ENCODE data around the gene TRRAP. TPM values are rescaled to one million over a fixed set of nuclear protein-coding genes. Genes with fewer than 3 reads are reported as not detected.

TRRAP gene
- total and polyA plus RNA-seq, 5 donors: 11.3 to 26.1 (median 19.7) TPM

DNA sequence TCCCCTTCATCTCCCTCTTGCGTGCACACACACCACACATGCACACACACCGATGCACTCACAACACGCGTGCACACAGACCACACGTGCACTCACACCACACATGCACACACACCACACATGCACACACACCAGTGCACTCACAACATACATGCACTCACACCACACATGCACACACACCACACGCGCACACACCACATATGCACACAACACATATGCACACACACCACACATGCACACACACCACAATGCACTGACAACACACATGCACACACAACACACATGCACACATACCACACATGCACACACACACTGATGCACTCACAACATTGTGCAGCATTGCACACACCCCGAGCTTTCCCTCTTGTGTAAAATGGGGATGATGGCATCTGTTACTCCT, 68.1 kb downstream of the TRRAP start:
- Histone ChIP-seq H3K4me3 (ENCODE audit: low read length) (no peak overlapping the region), H3K4me1 (ENCODE audit: control insufficient read depth, insufficient read depth, low read length) (peaks cover 2% of the 10 kb centered on the region), H3K9me3 (ENCODE audit: control insufficient read depth, low read length) (no peaks in the 10 kb centered on the region), H3K27me3 (ENCODE audit: control insufficient read depth, insufficient read depth) (no peaks in the 10 kb centered on the region), H3K27ac (ENCODE audit: low read length) (no peak overlapping the region)
- DNase-seq: peak in 1 of 3 donors; percentile 16
- intact Hi-C loops (cut with DNase I): no loop called here
- WGBS: 94% methylated on average over 8 of the region's 8 CpGs
- no peak for ATAC-seq

GRCh38 chr7:98949336-98950044, 71.2 kb downstream of the TRRAP start:
- H3K27me3 ChIP-seq (ENCODE audit: control insufficient read depth, insufficient read depth): no peaks in the 10 kb centered on the region
- ATAC-seq (peak; percentile 44 to 66), DNase-seq (peak; percentile 32 to 75 (median 69))
- H3K4me1 ChIP-seq (ENCODE audit: control insufficient read depth, insufficient read depth, low read length): peaks cover 2% of the 10 kb centered on the region
- 91% methylated on average over 21 of the region's 21 CpGs for WGBS
- intact Hi-C loops (cut with DNase I): loop anchor here in 1 of 4 donors (10.0 kb wide), 1 partner anchor 65 kb away; no protein-coding TSS in a partner anchor
- H3K27ac ChIP-seq (ENCODE audit: low read length): no peak overlapping the region
- no peaks in the 10 kb centered on the region for H3K9me3 ChIP-seq (ENCODE audit: control insufficient read depth, low read length)
- no peak overlapping the region for H3K4me3 ChIP-seq (ENCODE audit: low read length)

GRCh38 chr7:98955992-98956391, 77.7 kb downstream of the TRRAP start:
- Histone ChIP-seq H3K9me3 (ENCODE audit: control insufficient read depth, low read length) (no peaks in the 10 kb centered on the region), H3K27me3 (ENCODE audit: control insufficient read depth, insufficient read depth) (no peaks in the 10 kb centered on the region), H3K27ac (ENCODE audit: low read length) (no peak overlapping the region), H3K4me1 (ENCODE audit: control insufficient read depth, insufficient read depth, low read length) (no peaks in the 10 kb centered on the region), H3K4me3 (ENCODE audit: low read length) (no peak overlapping the region)
- peak in 1 of 3 donors; percentile 40 for DNase-seq
- intact Hi-C loops (cut with DNase I): loop anchor here in 1 of 4 donors (10.0 kb wide), 1 partner anchor 59 kb away; no protein-coding TSS in a partner anchor
- 89% methylated on average over 19 of the region's 19 CpGs for WGBS
- ATAC-seq: peak in 1 of 2 donors; percentile 30

- intact Hi-C loops (cut with DNase I): loop anchor here in 1 of 4 donors (10.0 kb wide), 1 partner anchor 58 kb away; no protein-coding TSS in a partner anchor
- ATAC-seq (peak in 1 of 2 donors; percentile 36), DNase-seq (peak in 1 of 3 donors; percentile 21)
- H3K27ac ChIP-seq (ENCODE audit: low read length): peak overlapping the region; percentile 62
- no peaks in the 10 kb centered on the region for H3K9me3 ChIP-seq (ENCODE audit: control insufficient read depth, low read length)
- no peaks in the 10 kb centered on the region for H3K27me3 ChIP-seq (ENCODE audit: control insufficient read depth, insufficient read depth)
- H3K4me3 ChIP-seq (ENCODE audit: low read length): no peak overlapping the region
- 83% methylated on average over 9 of the region's 9 CpGs for WGBS
- H3K4me1 ChIP-seq (ENCODE audit: control insufficient read depth, insufficient read depth, low read length): no peaks in the 10 kb centered on the region
Observed at GRCh38 chr7:98956469-98956868, 78.1 kb downstream of the TRRAP start.

DNA sequence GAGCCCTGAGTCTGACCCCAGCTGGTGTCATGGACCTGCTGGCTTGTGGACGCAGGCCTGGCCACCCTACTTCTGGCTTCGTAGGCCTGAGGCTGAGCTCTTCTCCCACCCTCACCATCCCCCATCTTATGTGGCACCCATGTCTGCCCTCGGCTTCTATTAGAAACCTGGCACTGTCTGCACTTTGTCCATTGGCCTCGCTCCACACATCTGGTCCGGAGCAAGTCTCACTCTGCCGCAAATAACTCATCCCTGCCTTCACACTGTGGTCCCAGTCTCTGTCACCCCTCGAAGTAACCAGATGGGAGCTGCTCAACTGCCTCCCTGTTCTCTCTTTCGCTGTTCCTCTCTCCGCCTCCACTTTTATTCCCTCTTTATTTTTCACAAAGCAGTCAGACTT, 78.6 kb downstream of the TRRAP start:
- intact Hi-C loops (cut with DNase I): loop anchor here in 1 of 4 donors (10.0 kb wide), 1 partner anchor 58 kb away; no protein-coding TSS in a partner anchor
- Histone ChIP-seq H3K27ac (ENCODE audit: low read length) (peak overlapping the region; percentile 62), H3K9me3 (ENCODE audit: control insufficient read depth, low read length) (no peaks in the 10 kb centered on the region), H3K27me3 (ENCODE audit: control insufficient read depth, insufficient read depth) (no peaks in the 10 kb centered on the region), H3K4me3 (ENCODE audit: low read length) (no peak overlapping the region), H3K4me1 (ENCODE audit: control insufficient read depth, insufficient read depth, low read length) (no peaks in the 10 kb centered on the region)
- DNase-seq: peak in 1 of 3 donors; percentile 61
- ATAC-seq: peak; percentile 73 to 82
- 77% methylated on average over 9 of the region's 9 CpGs for WGBS

DNA sequence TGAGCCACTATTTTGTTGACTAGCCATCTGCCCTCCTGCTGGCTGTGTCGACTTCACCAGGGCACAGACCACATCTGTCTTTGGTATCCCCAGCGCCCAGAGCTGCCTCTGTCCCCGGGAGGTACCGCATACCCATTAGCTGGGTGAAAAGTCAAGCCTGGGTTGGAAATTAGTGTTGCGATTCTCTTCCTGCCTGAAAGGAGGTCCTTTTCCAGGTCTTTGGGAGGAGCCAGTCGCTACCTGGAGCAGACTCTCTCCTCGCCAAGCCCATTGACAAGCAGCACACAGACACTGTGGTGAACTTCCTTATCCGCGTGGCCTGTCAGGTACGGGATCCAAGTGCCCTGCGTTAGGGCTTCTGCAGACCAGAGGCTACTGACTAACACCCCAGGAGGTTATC, 79.4 kb downstream of the TRRAP start:
- intact Hi-C loops (cut with DNase I): loop anchor here in 1 of 4 donors (10.0 kb wide), 1 partner anchor 57 kb away; no protein-coding TSS in a partner anchor
- H3K4me3 ChIP-seq (ENCODE audit: low read length): no peak overlapping the region
- H3K9me3 ChIP-seq (ENCODE audit: control insufficient read depth, low read length): no peaks in the 10 kb centered on the region
- no peak overlapping the region for H3K27ac ChIP-seq (ENCODE audit: low read length)
- ATAC-seq: no peak
- DNase-seq: no peak
- H3K4me1 ChIP-seq (ENCODE audit: control insufficient read depth, insufficient read depth, low read length): no peaks in the 10 kb centered on the region
- no peaks in the 10 kb centered on the region for H3K27me3 ChIP-seq (ENCODE audit: control insufficient read depth, insufficient read depth)
- WGBS: 92% methylated on average over 11 of the region's 11 CpGs

DNA sequence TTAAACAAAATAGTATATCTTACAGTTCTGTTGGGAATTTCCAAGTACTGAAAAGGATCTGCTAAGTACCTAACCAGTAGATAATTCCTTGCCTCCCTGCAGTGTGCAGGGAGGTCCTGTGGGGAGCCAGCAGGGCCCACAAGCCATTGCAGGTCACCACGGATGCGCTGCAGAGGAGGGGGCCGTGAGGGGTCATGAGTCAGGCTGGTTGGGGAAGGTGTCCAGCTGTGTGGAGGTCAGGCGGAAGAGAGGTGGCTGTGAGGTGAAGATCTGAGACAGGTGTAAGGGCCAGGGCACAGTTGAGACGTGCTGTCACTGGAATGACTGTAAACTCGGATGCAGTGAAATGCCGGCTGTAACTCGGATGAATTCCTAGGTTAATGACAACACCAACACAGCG, 80.6 kb downstream of the TRRAP start:
- Histone ChIP-seq H3K9me3 (ENCODE audit: control insufficient read depth, low read length) (no peaks in the 10 kb centered on the region), H3K27me3 (ENCODE audit: control insufficient read depth, insufficient read depth) (no peaks in the 10 kb centered on the region), H3K27ac (ENCODE audit: low read length) (no peak overlapping the region), H3K4me3 (ENCODE audit: low read length) (no peak overlapping the region), H3K4me1 (ENCODE audit: control insufficient read depth, insufficient read depth, low read length) (no peaks in the 10 kb centered on the region)
- intact Hi-C loops (cut with DNase I): loop anchor here in 1 of 4 donors (10.0 kb wide), 1 partner anchor 56 kb away; no protein-coding TSS in a partner anchor
- 95% methylated on average over 9 of the region's 9 CpGs for WGBS
- ATAC-seq (no peak), DNase-seq (no peak)

DNA sequence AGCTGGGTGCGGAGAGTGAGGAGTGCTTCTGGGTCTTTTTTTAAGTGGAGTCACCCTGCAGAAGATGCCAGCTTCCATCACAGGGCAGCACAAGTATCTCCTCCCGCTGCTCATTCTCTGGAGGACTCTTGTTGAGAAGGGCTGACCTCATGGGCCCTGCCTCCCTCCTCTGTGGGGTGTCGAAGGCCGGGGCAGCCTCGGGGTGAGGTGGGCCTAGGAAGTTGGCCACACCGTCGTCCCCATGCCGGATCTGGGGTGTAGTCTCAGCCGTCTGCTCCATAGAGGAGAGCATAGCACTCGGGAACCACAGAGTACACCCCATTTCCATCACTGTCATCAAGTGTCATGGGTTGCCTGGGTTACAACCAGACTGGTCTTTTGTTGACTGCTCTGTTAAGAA, 85.0 kb downstream of the TRRAP start:
- H3K4me3 ChIP-seq (ENCODE audit: low read length): no peak overlapping the region
- H3K9me3 ChIP-seq (ENCODE audit: control insufficient read depth, low read length): no peaks in the 10 kb centered on the region
- DNase-seq (peak in 1 of 3 donors; percentile 37), ATAC-seq (no peak)
- no peak overlapping the region for H3K27ac ChIP-seq (ENCODE audit: low read length)
- 92% methylated on average over 10 of the region's 10 CpGs for WGBS
- H3K4me1 ChIP-seq (ENCODE audit: control insufficient read depth, insufficient read depth, low read length): no peaks in the 10 kb centered on the region
- intact Hi-C loops (cut with DNase I): no loop called here
- no peaks in the 10 kb centered on the region for H3K27me3 ChIP-seq (ENCODE audit: control insufficient read depth, insufficient read depth)

- no peaks in the 10 kb centered on the region for H3K9me3 ChIP-seq (ENCODE audit: control insufficient read depth, low read length)
- H3K4me1 ChIP-seq (ENCODE audit: control insufficient read depth, insufficient read depth, low read length): no peaks in the 10 kb centered on the region
- no peak overlapping the region for H3K4me3 ChIP-seq (ENCODE audit: low read length)
- intact Hi-C loops (cut with DNase I): no loop called here
- DNase-seq (peak in 1 of 3 donors; percentile 27), ATAC-seq (no peak)
- WGBS: 96% methylated on average over 10 of the region's 10 CpGs
- H3K27me3 ChIP-seq (ENCODE audit: control insufficient read depth, insufficient read depth): no peaks in the 10 kb centered on the region
- H3K27ac ChIP-seq (ENCODE audit: low read length): no peak overlapping the region
Observed at GRCh38 chr7:98964596-98964995, 86.3 kb downstream of the TRRAP start.

GRCh38 chr7:98968621-98969020, 90.3 kb downstream of the TRRAP start:
- no peak for DNase-seq
- Histone ChIP-seq H3K27me3 (ENCODE audit: control insufficient read depth, insufficient read depth) (no peaks in the 10 kb centered on the region), H3K27ac (ENCODE audit: low read length) (no peak overlapping the region), H3K9me3 (ENCODE audit: control insufficient read depth, low read length) (no peaks in the 10 kb centered on the region), H3K4me3 (ENCODE audit: low read length) (no peak overlapping the region), H3K4me1 (ENCODE audit: control insufficient read depth, insufficient read depth, low read length) (no peaks in the 10 kb centered on the region)
- intact Hi-C loops (cut with DNase I): no loop called here
- 78% methylated on average over 14 of the region's 14 CpGs for WGBS
- no peak for ATAC-seq

- DNase-seq (no peak), ATAC-seq (no peak)
- Histone ChIP-seq H3K4me3 (ENCODE audit: low read length) (no peak overlapping the region), H3K9me3 (ENCODE audit: control insufficient read depth, low read length) (no peaks in the 10 kb centered on the region), H3K4me1 (ENCODE audit: control insufficient read depth, insufficient read depth, low read length) (no peaks in the 10 kb centered on the region), H3K27me3 (ENCODE audit: control insufficient read depth, insufficient read depth) (no peaks in the 10 kb centered on the region), H3K27ac (ENCODE audit: low read length) (no peak overlapping the region)
- 96% methylated on average over 11 of the region's 11 CpGs for WGBS
- intact Hi-C loops (cut with DNase I): no loop called here
Observed at GRCh38 chr7:98969386-98969785, 91.1 kb downstream of the TRRAP start.

Data from right cardiac atrium (tissue), 5 donors.